22Rv1 (cell line): Measurements from ENCODE around the gene PTPN23.

Source experiments
- ZFX ChIP-seq: fragments of 450-650 bp; IDR thresholded peaks from 2 replicates; pipeline ENCODE4 v1.6.1; 2017; ENCODE audit warnings: antibody characterized with exemption, borderline replicate concordance
- TF ChIP-seq, protein P1 (sequence below): fragments of 450-650 bp; IDR thresholded peaks from 2 replicates; pipeline ENCODE4 v1.5.1; 2017; ENCODE audit warnings: mild to moderate bottlenecking

DNA sequence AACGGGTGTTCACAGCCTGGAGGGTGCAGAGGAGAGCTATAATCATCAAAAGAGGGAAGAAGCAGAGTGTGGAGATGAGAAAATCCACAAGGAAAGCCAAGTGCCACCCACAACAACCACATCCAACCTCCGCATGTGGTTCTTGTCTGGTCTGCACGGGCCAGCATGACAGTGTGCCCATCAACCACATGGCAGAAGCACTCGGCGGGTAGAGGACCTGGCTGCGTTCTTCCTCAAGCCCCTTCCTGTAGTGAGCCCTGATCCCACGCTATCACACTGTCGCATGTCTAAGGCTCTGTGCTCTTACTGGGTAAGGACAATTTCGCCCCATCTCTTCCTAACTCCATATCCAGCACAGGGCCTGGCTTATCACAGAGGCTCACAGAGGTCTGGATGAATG lies 41.9 kb downstream of the PTPN23 start:
- TF ChIP-seq, protein P1, sequence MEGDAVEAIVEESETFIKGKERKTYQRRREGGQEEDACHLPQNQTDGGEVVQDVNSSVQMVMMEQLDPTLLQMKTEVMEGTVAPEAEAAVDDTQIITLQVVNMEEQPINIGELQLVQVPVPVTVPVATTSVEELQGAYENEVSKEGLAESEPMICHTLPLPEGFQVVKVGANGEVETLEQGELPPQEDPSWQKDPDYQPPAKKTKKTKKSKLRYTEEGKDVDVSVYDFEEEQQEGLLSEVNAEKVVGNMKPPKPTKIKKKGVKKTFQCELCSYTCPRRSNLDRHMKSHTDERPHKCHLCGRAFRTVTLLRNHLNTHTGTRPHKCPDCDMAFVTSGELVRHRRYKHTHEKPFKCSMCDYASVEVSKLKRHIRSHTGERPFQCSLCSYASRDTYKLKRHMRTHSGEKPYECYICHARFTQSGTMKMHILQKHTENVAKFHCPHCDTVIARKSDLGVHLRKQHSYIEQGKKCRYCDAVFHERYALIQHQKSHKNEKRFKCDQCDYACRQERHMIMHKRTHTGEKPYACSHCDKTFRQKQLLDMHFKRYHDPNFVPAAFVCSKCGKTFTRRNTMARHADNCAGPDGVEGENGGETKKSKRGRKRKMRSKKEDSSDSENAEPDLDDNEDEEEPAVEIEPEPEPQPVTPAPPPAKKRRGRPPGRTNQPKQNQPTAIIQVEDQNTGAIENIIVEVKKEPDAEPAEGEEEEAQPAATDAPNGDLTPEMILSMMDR = peak; percentile 24; the same call in 1 of the 2 replicates
- no peak for TF ChIP-seq ZFX
